Mucosa of rectum (tissue), 2 donors: Measurements from ENCODE around the gene COX5B.
"Not testable (repeated sequence)": the region's sequence is repeated elsewhere in the genome, so short reads cannot be mapped to it uniquely, and the experiment has no call there.

Source experiments
- H3K27ac ChIP-seq, 2 donors: one replicate each; pipeline ENCODE4 v1.7.0; 2013; ENCODE audit warnings: inconsistent platforms in 2 of 2, low read depth in 2 of 2, low read length in 2 of 2
- H3K27me3 ChIP-seq, 2 donors: one replicate each; pipeline ENCODE4 v1.7.0; 2013; ENCODE audit warnings: low read length in 2 of 2; ENCODE audit not compliant: control insufficient read depth in 2 of 2, insufficient read depth in 2 of 2
- H3K36me3 ChIP-seq, 2 donors: one replicate each; pipeline ENCODE4 v1.7.0; 2013; ENCODE audit warnings: low read length in 2 of 2; ENCODE audit not compliant: control insufficient read depth in 2 of 2, insufficient read depth in 2 of 2
- H3K4me1 ChIP-seq, 2 donors: one replicate each; pipeline ENCODE4 v1.7.0; 2013; ENCODE audit warnings: low read length in 2 of 2, mild to moderate bottlenecking in 1 of 2; ENCODE audit not compliant: control insufficient read depth in 2 of 2, insufficient read depth in 2 of 2
- H3K4me3 ChIP-seq, 2 donors: one replicate each; pipeline ENCODE4 v1.7.0; 2013; ENCODE audit warnings: low read length in 2 of 2
- H3K9ac ChIP-seq, 2 donors: one replicate each; pipeline ENCODE4 v1.7.0; 2013; ENCODE audit warnings: low read length in 2 of 2, low read depth in 1 of 2, mild to moderate bottlenecking in 1 of 2
- H3K9me3 ChIP-seq, 2 donors: one replicate each; pipeline ENCODE4 v1.7.0; 2013; ENCODE audit warnings: low read length in 2 of 2; ENCODE audit not compliant: control insufficient read depth in 2 of 2
- donor health status: healthy.
- donor health status: Normal muscosa, but diverticular disease.

COX5B gene

DNA sequence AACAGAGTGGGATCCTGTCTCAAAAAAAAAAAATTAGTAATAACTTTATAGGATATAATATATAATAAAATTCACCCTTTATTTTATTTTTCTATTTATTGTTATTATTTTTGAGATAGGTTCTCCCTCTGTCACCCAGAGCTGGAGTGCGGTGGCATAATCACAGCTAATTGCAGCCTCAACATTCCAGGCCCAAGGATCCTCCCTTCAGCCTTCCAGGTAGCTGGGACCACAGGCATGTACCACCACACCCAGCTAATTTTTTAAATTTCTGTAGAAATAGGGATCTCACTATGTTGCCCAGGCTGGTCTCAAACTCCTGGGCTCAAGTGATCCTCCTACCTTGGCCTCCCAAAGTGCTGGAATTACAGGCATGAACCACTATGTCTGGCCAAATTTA lies 24.6 kb downstream of the COX5B start:
- Histone ChIP-seq H3K36me3 (no peaks in the 10 kb centered on the region), H3K4me3 (no peak overlapping the region), H3K27ac (no peak overlapping the region), H3K27me3 (no peaks in the 10 kb centered on the region), H3K9me3 (no peaks in the 10 kb centered on the region), H3K9ac (no peak overlapping the region), H3K4me1 (peaks cover 0 to 8% of the 10 kb centered on the region in 2 donors)

DNA sequence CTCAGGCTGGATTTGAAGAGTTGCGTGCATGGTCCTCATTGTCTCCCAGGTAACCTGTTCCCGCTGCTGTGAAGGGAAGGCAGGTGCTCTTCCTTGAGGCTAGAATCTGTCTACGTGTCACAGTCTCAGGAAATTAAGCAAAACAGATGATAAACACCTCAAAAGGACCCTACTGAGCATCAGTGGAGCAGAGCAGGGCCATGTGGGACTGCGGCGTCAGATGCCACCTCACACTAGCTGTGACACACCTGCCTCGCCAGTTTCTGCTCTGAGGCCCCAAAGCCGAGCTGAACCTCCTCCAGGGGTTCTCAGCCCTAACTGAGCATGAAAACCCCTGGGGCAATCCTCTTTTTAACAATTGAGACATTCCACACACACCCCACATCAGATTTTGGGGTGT lies 25.7 kb downstream of the COX5B start:
- Histone ChIP-seq H3K36me3 (no peaks in the 10 kb centered on the region), H3K9ac (no peak overlapping the region), H3K4me1 (peaks cover 0 to 8% of the 10 kb centered on the region in 2 donors), H3K27me3 (no peaks in the 10 kb centered on the region), H3K9me3 (no peaks in the 10 kb centered on the region), H3K27ac (no peak overlapping the region), H3K4me3 (no peak overlapping the region)

DNA sequence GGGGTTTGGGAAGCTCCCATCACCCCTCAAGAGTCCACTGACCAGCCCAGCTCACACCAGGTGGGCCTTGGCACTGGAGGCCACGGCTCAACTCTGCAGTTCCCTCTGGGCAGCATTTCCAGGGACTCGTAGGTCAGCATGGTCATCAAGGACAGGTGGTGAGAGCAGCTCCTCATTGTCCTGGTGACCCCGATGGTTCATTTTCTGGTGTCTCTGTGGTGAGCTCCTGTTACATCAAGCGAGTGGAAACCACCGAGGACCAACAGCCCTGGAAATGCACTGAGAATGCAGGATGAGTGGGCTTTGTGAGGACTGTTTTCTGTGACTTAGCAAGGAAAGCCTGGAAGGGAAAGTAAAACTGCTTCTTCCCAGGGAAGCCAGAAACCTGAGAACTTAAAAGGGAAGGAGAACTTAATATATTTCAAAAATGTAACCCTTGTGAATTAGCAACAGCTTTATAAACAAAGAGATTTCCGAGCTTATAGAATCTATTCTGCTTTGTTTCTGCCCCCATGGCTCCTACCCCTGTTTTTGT lies 26.8 kb downstream of the COX5B start:
- not testable (repeated sequence) for H3K9ac ChIP-seq, H3K9me3 ChIP-seq, H3K36me3 ChIP-seq, H3K4me1 ChIP-seq, H3K27me3 ChIP-seq, H3K4me3 ChIP-seq, H3K27ac ChIP-seq

DNA sequence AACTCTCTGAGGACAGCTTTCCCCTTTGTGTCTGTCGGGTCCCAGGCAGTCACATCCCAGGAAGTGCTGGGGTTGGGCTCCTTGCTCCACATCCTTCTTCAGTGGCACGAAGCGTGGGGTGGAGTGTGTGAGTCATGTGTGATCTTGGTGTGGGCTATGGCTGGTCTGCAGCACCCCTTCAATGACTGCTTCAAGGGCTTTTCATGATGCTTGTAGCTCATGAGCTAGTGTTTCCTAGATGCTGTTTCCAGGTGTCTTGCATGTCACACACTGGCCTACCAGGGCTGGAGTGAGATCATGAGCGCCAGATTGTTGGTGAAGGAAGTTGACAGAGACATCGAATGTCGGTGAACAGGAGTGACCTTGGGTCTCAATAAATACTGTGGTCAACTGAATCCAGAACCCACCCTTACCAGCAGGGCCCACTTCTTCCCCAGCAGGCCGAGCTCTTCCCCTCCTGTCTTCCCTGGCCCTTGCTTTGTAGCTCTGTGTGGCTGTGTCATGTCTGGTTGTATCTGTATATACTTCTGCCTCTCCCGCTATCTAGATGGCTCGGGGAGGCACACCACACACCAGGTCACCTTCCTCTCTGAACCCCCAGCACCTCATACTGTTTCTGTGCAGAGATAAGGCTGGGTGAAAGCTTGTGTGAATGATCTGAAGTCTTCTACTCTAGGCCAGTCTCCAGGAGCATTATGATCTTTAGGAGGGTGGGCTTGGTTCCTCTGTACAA lies 27.5 kb downstream of the COX5B start:
- Histone ChIP-seq H3K36me3 (no peaks in the 10 kb centered on the region), H3K4me1 (peaks cover 0 to 8% of the 10 kb centered on the region in 2 donors), H3K4me3 (no peak overlapping the region), H3K9ac (no peak overlapping the region), H3K9me3 (no peaks in the 10 kb centered on the region), H3K27ac (no peak overlapping the region), H3K27me3 (no peaks in the 10 kb centered on the region)

DNA sequence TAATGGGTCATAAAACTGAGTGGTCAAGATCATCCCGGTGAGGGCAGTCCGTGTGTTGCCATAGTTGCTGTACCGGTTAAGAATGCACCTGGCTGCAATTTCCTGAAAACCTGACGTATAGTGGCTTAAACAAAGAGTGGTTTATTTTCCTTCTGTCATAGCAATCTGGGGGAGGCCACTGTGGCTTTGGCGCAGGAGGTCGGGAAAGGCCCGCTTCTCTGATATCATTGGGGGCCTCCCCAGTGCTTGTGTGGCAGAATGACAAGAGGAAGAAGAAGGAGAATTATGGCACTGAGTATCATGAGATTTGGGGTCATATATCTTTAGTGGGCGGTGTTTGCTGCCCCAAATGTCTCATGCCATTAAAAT lies 28.0 kb downstream of the COX5B start:
- Histone ChIP-seq H3K36me3 (no peaks in the 10 kb centered on the region), H3K27ac (no peak overlapping the region), H3K27me3 (no peaks in the 10 kb centered on the region), H3K9me3 (no peaks in the 10 kb centered on the region), H3K9ac (no peak overlapping the region), H3K4me3 (no peak overlapping the region), H3K4me1 (peaks cover 0 to 8% of the 10 kb centered on the region in 2 donors)

DNA sequence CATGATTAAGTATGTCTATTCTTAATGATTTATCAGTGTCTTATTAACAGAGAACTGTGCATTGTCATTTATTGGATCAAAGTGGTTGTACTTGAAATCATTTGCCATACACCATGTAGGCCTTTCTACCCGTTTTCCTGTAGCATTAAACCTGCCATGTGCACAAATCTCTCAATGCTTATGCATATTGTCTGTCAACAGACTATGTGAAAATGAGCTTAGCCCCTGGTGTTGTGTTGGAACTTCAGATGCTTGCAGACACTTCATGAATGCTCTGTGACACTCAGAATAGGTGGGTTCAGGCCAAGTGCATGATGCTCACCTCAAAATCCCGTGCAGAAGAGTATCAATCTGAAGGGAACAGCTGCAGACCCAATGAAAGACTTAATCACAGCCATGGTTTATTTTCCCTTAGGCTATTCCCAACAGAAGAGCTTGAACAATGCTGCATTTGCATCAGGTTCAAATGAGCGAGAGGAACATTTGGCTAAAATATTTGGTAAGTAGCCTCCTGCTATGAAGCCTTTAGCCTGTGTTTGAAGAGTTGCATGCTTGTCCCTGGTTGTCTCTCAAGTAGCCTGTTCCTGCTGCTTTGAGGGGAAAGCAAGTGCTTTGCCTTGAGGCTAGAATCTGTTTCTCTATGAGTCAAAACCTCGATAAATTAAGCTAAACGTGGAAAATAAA lies 29.7 kb downstream of the COX5B start:
- H3K36me3 ChIP-seq, result no peaks in the 10 kb centered on the region
- peaks cover 0 to 8% of the 10 kb centered on the region in 2 donors for H3K4me1 ChIP-seq
- H3K27me3 ChIP-seq, result no peaks in the 10 kb centered on the region
- H3K9me3 ChIP-seq, result no peaks in the 10 kb centered on the region
- no peak overlapping the region for H3K9ac ChIP-seq
- no peak overlapping the region for H3K4me3 ChIP-seq
- H3K27ac ChIP-seq, result no peak overlapping the region

DNA sequence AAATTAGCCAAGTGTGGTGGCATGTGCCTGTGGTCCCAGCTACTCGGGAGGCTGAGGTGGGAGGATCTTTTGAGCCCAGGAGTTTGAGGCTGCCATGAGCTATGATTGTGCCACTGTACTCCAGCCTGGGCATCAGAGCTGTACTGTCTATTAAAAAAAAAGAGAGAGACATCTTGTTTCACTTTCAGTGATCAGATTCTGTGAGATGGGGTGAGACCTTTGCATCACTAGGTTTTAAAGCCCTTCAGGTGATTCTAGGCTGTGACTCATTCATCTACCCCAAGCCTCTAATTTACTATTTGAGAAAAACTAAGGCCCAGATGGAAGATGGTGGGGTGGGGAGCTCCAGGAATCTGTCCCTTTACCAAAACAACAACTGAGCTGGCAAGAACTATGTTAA lies 30.8 kb downstream of the COX5B start:
- Histone ChIP-seq H3K9me3 (no peaks in the 10 kb centered on the region), H3K4me1 (peaks cover 0 to 8% of the 10 kb centered on the region in 2 donors), H3K27me3 (no peaks in the 10 kb centered on the region), H3K9ac (no peak overlapping the region), H3K4me3 (no peak overlapping the region), H3K27ac (no peak overlapping the region), H3K36me3 (no peaks in the 10 kb centered on the region)

DNA sequence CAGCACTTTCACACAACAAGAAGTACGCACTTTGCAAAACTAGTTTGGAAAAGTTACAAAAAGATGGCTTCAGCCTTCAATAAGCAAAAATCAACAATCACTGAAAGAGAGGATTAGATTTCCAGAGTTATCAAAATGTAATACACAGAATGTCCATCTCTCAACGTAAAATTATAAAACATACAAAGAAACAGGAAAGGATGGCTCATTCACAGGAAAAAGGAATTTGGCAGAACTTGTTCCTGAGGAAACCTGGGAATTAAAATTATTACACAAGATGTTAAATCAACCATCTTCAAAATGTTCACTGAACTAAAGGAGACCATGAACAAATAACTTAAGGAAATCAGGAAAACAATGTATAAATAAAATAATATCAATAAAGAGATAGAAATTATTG lies 31.6 kb downstream of the COX5B start:
- H3K27me3 ChIP-seq, result no peaks in the 10 kb centered on the region

DNA sequence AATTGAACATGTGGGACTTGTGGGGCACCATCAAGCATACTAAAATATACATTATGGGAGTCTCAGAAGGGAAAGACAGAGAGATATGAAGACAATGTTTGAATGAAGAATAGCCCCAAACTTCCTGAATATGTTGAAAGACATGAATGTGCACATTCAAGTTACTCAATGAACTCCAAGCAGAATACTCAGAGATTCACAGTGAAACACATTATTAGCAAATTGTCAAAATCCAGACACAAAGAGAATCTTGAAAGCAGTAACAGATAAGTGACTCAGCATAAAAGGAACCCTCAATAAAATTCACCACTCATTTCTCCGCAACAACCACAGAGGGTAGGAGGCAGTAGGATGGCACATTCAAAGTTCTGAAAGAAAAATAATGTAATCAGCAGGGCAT lies 32.4 kb downstream of the COX5B start:
- no peaks in the 10 kb centered on the region for H3K9me3 ChIP-seq
- peaks cover 0 to 6% of the 10 kb centered on the region in 2 donors for H3K4me1 ChIP-seq
- H3K4me3 ChIP-seq, result no peak overlapping the region
- H3K27ac ChIP-seq, result no peak overlapping the region
- no peaks in the 10 kb centered on the region for H3K36me3 ChIP-seq
- H3K27me3 ChIP-seq, result no peaks in the 10 kb centered on the region
- H3K9ac ChIP-seq, result no peak overlapping the region

More for the DNA sequence above, 31.6 kb downstream of the COX5B start:
- Histone ChIP-seq H3K27ac (no peak overlapping the region), H3K9me3 (no peaks in the 10 kb centered on the region), H3K4me1 (peaks cover 0 to 8% of the 10 kb centered on the region in 2 donors), H3K9ac (no peak overlapping the region), H3K36me3 (no peaks in the 10 kb centered on the region), H3K4me3 (no peak overlapping the region)

DNA sequence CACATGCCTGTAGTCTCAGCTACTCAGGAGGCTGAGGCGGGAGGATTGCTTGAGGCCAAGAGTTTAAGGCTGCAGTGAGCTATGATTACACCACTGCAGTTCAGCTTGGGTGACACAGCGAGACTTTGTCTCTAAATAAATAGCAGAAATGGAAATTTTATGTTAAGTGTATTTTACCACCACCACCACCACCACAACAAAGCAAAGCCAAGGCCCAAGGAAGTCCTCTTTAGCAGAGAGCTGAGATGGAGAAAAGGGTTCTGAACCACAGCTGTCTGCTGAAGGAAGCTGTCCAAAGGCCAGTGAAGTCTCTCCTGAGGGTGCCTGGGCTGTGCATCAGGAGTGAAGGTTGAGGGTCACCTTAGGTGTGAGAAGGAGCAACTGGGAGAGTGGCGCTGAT lies 41.4 kb downstream of the COX5B start:
- not testable (repeated sequence) for H3K9me3 ChIP-seq, H3K36me3 ChIP-seq, H3K27me3 ChIP-seq, H3K9ac ChIP-seq, H3K4me3 ChIP-seq, H3K27ac ChIP-seq, H3K4me1 ChIP-seq
